ENCODE results near the gene OXSR1.

OXSR1 gene

DNA sequence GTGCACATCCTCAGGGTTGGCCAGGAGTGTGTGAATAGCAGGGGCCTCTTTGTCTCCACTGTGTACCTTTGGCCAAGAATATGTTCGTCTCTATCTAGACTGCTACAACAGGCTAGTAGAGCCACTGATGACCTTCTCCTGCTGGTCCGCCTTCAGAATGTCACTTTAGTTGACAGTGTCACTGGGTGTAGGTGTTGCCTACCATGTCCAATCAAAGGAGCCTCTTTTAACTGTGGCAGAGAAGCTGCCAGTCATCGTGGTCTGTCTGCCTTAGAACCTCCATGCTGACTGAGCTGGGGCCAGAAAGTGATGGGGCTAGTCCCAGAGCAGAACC lies 40.1 kb downstream of the OXSR1 start:
- H3K4me3 ChIP-seq (ENCODE audit: low read depth, low read length), result no peak overlapping the region
- DNase-seq (ENCODE audit: low read depth), result peak; percentile 12
- TF ChIP-seq MYC (IDR thresholded peaks at IDR 0.05; ENCODE audit: low read depth, low read length) (no peak), POLR2A (IDR thresholded peaks at IDR 0.05; ENCODE audit: extremely low read depth, insufficient read length) (no peak)
- TF ChIP-seq, protein P1, sequence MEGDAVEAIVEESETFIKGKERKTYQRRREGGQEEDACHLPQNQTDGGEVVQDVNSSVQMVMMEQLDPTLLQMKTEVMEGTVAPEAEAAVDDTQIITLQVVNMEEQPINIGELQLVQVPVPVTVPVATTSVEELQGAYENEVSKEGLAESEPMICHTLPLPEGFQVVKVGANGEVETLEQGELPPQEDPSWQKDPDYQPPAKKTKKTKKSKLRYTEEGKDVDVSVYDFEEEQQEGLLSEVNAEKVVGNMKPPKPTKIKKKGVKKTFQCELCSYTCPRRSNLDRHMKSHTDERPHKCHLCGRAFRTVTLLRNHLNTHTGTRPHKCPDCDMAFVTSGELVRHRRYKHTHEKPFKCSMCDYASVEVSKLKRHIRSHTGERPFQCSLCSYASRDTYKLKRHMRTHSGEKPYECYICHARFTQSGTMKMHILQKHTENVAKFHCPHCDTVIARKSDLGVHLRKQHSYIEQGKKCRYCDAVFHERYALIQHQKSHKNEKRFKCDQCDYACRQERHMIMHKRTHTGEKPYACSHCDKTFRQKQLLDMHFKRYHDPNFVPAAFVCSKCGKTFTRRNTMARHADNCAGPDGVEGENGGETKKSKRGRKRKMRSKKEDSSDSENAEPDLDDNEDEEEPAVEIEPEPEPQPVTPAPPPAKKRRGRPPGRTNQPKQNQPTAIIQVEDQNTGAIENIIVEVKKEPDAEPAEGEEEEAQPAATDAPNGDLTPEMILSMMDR (IDR thresholded peaks at IDR 0.05; ENCODE audit: low read depth, low read length), result no peak
- TF ChIP-seq, protein P2, sequence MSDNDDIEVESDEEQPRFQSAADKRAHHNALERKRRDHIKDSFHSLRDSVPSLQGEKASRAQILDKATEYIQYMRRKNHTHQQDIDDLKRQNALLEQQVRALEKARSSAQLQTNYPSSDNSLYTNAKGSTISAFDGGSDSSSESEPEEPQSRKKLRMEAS (IDR thresholded peaks at IDR 0.05; ENCODE audit: low read depth, low read length), result no peak

DNA sequence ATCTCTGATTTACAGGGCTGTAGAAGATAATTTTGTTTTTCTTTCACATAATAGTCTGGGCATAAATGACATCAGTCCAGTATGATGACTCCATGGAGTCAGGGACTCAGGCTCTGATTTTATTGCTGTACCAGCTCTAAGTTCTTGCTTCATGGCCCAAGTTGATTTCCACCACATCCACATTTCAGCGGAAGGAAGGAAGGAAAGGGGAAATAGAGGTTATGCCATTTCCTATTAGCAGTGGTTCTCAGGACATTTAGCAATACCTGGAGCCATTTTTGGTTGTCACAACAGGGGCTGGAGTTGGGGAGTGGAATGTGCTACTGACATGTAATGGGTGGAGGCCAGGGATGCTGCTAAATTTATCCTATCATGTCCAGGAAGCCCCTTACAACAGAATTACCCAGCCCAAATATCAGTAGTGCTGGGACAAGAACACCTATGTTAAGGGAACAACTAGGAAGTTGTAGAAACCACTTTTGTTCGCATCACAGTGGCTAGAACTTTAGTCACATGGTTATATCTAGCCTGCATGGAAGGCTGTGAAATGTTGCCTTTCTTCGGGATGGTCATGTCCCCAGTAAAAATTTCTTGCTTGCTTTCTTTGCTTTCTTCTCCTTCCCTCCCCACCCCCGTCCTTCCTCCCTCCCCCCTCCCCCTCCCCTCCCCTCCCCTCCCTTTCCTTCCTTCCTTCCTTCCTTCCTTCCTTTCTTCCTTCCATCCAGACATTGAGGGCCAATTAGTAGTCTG lies 42.1 kb downstream of the OXSR1 start:
- no peak overlapping the region for H3K4me3 ChIP-seq (ENCODE audit: low read depth, low read length)
- TF ChIP-seq, protein P2 (IDR thresholded peaks at IDR 0.05; ENCODE audit: low read depth, low read length), result no peak
- TF ChIP-seq MYC (IDR thresholded peaks at IDR 0.05; ENCODE audit: low read depth, low read length), result no peak
- no peak for TF ChIP-seq POLR2A (IDR thresholded peaks at IDR 0.05; ENCODE audit: extremely low read depth, insufficient read length)
- TF ChIP-seq, protein P1 (IDR thresholded peaks at IDR 0.05; ENCODE audit: low read depth, low read length), result no peak
- DNase-seq (ENCODE audit: low read depth), result peak; percentile 9

DNA sequence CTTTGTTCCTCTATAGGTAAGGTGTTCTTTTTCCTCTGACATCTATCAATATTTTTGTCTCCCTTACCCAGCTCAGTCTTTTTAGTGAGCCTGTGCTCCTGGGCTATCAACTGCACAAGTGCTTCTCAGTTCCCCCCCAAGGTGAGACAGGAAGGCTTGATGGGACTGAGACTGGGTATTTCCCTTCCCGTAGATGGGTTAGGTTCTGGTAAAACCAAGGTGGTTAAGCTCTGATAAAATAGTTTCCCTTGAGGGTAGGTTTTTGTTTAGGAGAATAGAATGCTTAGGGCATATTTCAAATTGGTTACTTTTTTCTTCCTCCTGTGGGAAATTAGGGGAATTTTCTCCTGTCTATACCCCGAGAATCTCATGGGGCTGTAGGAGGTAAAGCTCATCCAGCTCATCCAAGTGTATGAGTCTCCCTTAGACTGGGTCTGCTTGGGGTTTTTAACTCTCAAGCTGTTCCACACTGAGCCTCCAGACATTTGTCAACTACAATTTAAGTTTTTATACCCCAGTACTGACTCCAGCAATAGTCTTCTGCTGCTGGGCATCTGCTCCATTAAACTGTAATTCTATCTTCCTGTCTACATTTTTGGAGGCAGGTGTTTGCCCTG lies 44.9 kb downstream of the OXSR1 start:
- no peak for DNase-seq (ENCODE audit: low read depth)
- H3K4me3 ChIP-seq (ENCODE audit: low read depth, low read length), result no peak overlapping the region
- TF ChIP-seq, protein P2 (IDR thresholded peaks at IDR 0.05; ENCODE audit: low read depth, low read length), result no peak
- no peak for TF ChIP-seq MYC (IDR thresholded peaks at IDR 0.05; ENCODE audit: low read depth, low read length)
- TF ChIP-seq POLR2A (IDR thresholded peaks at IDR 0.05; ENCODE audit: extremely low read depth, insufficient read length), result no peak
- TF ChIP-seq, protein P1 (IDR thresholded peaks at IDR 0.05; ENCODE audit: low read depth, low read length), result no peak

DNA sequence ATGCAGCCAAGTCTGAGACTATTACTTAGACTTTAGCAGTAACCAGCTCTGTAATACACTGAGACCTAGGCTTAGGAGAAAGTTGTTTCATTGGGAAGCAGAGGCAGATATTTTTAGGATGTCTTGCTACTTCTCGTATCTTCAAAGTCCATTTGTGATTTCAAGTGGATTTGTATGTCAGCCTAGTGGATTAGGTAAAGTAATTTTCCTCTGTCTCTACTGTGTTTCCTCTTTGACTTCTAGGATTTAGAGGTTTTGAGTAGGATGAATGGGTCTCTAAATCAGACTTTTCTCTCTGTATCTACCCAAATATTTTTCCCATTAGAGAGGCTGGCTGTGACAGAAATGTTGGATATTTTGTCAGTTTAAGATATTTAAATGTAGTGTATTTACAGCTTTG lies 46.8 kb downstream of the OXSR1 start:
- TF ChIP-seq MYC (IDR thresholded peaks at IDR 0.05; ENCODE audit: low read depth, low read length), result no peak
- DNase-seq (ENCODE audit: low read depth), result no peak
- H3K4me3 ChIP-seq (ENCODE audit: low read depth, low read length), result no peak overlapping the region

DNA sequence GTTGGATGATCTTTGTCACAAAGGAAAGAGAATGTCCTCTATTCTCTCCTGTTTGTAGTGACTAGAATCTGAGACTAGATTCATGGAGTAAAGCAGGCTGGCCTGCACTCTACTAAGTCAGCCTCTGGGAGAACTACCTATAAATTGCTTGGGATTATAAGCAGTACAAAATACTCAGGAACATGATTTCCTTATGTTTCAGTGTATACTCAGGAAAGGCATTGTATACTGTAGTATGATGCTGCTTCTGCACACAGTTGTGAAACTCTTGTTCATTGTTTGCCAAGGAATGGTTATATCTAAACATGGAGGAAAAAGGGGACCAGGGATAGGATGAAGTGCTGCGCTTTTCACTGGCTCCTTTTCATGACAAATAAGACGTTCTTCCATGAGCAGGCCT lies 49.2 kb downstream of the OXSR1 start:
- TF ChIP-seq POLR2A (IDR thresholded peaks at IDR 0.05; ENCODE audit: extremely low read depth, insufficient read length), result no peak
- TF ChIP-seq MYC (IDR thresholded peaks at IDR 0.05; ENCODE audit: low read depth, low read length), result no peak
- TF ChIP-seq, protein P2 (IDR thresholded peaks at IDR 0.05; ENCODE audit: low read depth, low read length), result no peak
- TF ChIP-seq, protein P1 (IDR thresholded peaks at IDR 0.05; ENCODE audit: low read depth, low read length), result no peak
- DNase-seq (ENCODE audit: low read depth), result no peak
- no peak overlapping the region for H3K4me3 ChIP-seq (ENCODE audit: low read depth, low read length)

DNA sequence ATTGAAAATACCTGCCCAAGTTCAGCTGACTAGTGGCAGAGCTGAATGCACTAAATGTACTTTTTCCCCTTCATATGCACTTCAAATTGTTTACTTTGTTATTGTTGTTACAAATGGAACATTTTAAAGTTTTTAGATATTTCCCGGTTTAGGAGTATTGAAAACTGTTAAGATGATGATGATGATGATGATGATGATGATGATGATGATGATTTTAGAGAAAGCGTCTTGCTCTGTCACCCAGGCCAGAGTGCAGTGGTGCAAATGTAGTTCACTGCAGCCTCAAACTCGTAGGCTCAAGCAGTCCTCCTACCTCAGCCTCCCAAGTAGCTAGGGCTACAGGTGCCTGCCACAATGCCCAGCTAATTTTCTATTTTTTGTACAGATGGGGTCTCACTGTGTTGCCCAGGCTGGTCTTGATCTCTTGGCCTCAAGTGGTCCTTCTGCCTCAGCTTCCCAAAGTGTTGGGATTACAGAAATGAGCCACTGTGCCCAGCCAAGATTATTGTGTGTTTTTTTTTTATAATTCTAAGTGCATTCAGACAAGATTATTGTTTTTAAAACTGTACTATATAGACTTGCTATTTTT lies 54.4 kb downstream of the OXSR1 start:
- TF ChIP-seq, protein P1 (IDR thresholded peaks at IDR 0.05; ENCODE audit: low read depth, low read length), result no peak
- TF ChIP-seq, protein P2 (IDR thresholded peaks at IDR 0.05; ENCODE audit: low read depth, low read length), result no peak
- TF ChIP-seq POLR2A (IDR thresholded peaks at IDR 0.05; ENCODE audit: extremely low read depth, insufficient read length), result no peak
- TF ChIP-seq MYC (IDR thresholded peaks at IDR 0.05; ENCODE audit: low read depth, low read length), result no peak

More for the DNA sequence above, 54.4 kb downstream of the OXSR1 start:
- no peak overlapping the region for H3K4me3 ChIP-seq (ENCODE audit: low read depth, low read length)
- DNase-seq (ENCODE audit: low read depth), result no peak
